GM19035 (cell line): Measurements from ENCODE around the gene INSL3.
"Not testable (repeated sequence)": the region's sequence is repeated elsewhere in the genome, so short reads cannot be mapped to it uniquely, and the experiment has no call there.

ENCODE experiments used
- ATAC-seq: cut with Tn5 transposase; IDR thresholded peaks from one replicate; pipeline ENCODE4 v1.9.1; 2021; ENCODE audit not compliant: unreplicated experiment

The INSL3 gene

GRCh38 chr19:17826508-17827056 lies 5.3 kb upstream of the INSL3 start:
- ATAC-seq: no peak

GRCh38 chr19:17824339-17824738 lies 3.0 kb upstream of the INSL3 start:
- no peak for ATAC-seq

GRCh38 chr19:17817668-17818363 lies 3.5 kb downstream of the INSL3 start:
- no peak for ATAC-seq

- ATAC-seq: no peak
These were observed 9.2 kb downstream of the INSL3 start for GRCh38 chr19:17812099-17812498.

GRCh38 chr19:17811681-17812080 lies 9.6 kb downstream of the INSL3 start:
- ATAC-seq: no peak

- no peak for ATAC-seq
These were observed 10.2 kb downstream of the INSL3 start for GRCh38 chr19:17811103-17811502.

GRCh38 chr19:17807731-17808316 lies 13.5 kb downstream of the INSL3 start:
- no peak for ATAC-seq

- no peak for ATAC-seq
These were observed 14.4 kb downstream of the INSL3 start for GRCh38 chr19:17806945-17807344.

- ATAC-seq: no peak
These were observed 15.9 kb downstream of the INSL3 start for GRCh38 chr19:17805427-17805826.

- no peak for ATAC-seq
These were observed 17.9 kb downstream of the INSL3 start for GRCh38 chr19:17803264-17803896.

- ATAC-seq: no peak
These were observed 19.0 kb downstream of the INSL3 start for GRCh38 chr19:17802137-17802858.

- not testable (repeated sequence) for ATAC-seq
These were observed 22.7 kb downstream of the INSL3 start for GRCh38 chr19:17798599-17798998.

- no peak for ATAC-seq
These were observed 23.7 kb downstream of the INSL3 start for GRCh38 chr19:17797424-17798201.

GRCh38 chr19:17796838-17797423 lies 24.4 kb downstream of the INSL3 start:
- ATAC-seq: no peak

GRCh38 chr19:17796013-17796837 lies 25.1 kb downstream of the INSL3 start:
- ATAC-seq: no peak

GRCh38 chr19:17795495-17795856 lies 25.8 kb downstream of the INSL3 start:
- ATAC-seq: no peak

GRCh38 chr19:17794731-17795494 lies 26.4 kb downstream of the INSL3 start, which contains the start of gene B3GNT3:
TSS of gene B3GNT3 (plus strand) at chr19:17795138. CDS start at chr19:17807808, 12,670 bp downstream.
- no peak for ATAC-seq

- ATAC-seq: no peak
These were observed 26.9 kb downstream of the INSL3 start for GRCh38 chr19:17794412-17794730.
